Measurements from ENCODE around the gene CD209.
"Not testable (repeated sequence)": the region's sequence is repeated elsewhere in the genome, so short reads cannot be mapped to it uniquely, and the experiment has no call there.

Gene CD209

DNA sequence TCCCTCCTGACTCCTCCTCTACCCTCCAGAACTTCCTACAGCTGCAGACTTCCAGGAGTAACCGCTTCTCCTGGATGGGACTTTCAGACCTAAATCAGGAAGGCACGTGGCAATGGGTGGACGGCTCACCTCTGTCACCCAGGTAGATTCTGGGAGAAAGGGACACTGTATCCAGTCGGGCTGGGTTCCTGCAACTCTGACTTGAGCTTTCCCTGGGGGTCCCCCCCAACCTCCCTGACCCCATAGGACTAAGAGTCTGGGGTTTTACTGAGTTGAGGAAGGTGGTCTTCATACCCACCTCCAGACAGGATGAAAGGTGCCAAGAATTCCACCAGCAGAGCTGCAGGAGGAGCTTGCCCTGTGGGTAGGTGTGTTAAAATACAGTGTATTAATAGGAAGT lies 20.2 kb upstream of the CD209 start:
- no peak for DNase-seq (ENCODE audit: low spot score)

DNA sequence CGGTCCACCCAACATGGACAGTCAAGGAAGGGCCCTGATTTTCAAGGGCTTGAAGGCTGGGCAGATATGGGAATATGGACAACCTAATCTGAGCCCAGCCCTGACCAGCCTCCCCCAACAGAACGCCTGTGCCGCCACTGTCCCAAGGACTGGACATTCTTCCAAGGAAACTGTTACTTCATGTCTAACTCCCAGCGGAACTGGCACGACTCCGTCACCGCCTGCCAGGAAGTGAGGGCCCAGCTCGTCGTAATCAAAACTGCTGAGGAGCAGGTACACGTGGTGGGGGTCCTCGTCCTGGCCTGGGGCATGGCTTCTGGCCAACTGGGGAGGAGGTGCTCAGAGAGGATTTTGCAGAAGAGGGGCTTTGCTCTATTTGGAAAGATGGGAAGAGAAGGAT lies 19.2 kb upstream of the CD209 start:
- no peak for DNase-seq (ENCODE audit: low spot score)

DNA sequence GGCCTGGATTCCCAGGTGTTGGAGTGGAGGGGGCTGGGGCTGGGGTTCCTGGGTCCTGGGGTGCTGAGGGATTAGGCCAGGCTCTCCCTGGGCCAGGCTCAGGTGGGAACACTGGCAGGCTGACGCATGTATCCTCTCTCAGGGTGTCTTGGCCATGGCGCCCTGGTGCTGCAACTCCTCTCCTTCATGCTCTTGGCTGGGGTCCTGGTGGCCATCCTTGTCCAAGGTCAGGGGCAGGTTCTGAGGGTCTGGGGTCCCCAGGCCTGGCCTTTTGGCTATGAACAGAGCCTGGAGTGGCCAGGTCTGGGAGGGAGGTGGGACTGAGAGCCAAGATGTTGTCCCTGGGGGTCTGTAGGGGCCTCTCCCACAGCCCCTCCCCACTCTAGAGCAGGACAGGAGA lies 17.7 kb upstream of the CD209 start:
- DNase-seq (ENCODE audit: low spot score) = not testable (repeated sequence)

DNA sequence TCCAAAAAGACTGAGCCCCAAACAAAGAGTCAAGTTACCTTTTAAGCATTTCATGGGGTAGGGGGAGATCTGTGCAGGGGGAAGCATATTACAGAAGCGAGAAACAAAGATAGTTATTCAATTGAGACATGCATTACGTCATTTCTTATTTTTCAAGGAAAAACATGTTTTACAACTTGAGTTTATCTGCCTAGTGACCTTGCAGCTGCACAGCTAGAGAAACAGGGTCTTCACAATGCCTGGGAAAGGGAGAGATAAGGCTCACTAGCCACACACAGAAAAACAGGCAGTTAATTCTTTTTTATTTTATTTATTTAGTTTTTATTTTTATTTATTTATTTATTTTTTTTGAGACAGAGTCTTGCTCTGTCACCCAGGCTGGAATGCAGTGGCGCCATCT lies 16.8 kb upstream of the CD209 start:
- DNase-seq (ENCODE audit: low spot score) = not testable (repeated sequence)

DNA sequence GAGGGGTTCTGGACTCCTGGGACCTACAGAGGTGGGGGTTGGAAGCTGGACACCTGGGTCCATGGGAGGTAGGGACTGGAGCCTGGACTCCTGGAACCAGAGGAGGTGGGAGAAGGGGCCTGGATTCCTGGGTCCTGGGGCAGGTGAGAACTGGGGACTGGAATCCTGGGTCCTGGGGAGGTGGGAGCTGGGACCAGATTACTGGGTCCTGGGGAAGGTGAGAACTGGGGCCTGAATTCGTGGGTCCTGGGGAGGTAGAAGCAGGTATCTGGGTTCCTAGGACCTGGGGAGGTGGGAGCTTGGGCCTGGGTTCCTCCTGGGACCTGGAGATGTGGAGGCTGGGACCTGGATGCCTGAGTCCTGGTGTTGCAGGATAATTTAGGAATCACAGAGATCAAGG lies 16.4 kb upstream of the CD209 start:
- no peak for DNase-seq (ENCODE audit: low spot score)

DNA sequence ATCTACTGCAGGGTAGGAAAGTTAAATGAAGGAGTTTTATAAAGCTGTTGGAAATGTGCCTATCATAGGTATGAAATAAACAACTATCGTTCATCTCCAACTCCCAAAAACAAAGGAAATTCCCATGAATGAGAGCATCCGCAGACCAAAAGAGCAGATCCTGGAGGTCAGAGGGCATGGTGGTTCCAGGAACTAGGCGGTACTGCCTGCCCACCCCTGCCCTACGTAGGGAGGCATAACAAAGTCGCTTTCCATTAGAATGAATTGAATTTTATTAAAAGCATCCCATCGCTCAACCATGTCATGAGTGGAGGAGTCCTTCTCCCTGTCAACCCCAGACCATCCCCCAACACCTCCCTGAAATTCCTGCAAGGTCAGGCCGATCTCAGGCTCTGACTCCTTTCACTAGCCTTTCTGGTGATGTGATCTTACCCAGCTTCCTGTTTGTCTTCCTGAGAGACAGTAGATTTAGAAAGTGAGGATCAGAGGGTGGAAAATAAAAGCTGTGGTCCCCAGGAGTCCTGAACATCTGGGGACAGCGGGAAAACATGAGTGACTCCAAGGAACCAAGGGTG lies 15.5 kb upstream of the CD209 start, which contains the start of gene CLEC4M:
Gene CLEC4M (plus strand): TSS at position 525 of the 575 bp plus-strand sequence. CDS start 24 bp downstream, at position 549.
- DNase-seq (ENCODE audit: low spot score) = no peak

DNA sequence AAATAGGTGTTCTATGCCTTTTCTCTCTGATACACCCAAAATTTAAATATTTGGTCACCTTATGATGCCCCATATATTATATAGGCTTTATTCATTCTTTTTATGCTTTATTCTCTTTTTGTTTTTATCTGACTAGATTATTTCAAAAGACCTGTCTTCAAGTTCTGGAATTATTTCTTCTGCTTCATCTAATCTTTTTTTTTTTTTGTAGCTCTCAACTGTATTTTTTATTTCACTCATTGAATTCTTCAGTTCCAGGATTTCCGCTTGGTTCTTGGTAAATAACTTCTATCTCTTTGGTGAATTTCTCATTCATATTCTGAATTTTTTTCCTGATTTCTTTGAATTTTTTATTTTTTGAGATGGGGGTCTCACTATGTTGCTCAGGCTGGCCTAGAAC lies 11.8 kb upstream of the CD209 start:
- DNase-seq (ENCODE audit: low spot score) = no peak

DNA sequence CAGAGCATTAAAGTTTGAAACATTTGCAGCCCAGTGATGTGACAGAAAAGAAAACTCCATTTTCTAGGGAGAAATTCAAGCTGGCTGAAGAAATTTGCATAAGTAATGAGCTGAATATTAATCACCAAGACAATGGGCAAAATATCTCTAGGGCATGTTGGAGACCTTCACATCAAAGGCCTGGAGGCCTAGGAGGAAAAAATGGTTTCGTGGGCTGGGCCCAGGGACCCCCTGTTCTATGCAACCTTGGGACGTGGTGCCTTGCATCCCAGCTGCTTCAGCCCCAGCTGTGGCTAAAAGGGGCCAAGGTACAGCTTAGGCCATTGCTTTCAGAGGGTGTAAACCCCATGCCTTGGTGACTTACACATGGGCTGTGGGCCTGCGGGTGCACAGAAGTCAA lies 10.0 kb upstream of the CD209 start:
- DNase-seq (ENCODE audit: low spot score) = no peak

DNA sequence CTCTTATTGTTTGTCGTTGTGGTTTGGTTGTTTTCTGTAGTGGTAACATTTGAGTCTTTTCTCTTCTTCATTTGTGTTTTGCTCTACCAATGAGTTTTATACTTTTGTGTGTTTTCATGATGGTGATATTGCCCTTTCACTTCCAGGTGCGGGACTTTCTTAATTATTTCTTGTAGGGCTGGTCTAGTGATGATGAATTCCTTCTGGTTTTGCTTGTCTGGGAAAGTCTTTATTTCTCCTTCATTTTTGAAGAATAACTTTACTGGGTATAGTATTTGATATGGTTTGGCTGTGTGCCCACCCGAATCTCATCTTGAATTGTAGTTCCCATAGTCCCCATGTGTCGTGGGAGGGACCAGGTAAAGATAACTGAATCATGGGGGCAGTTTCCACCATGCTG lies 8.9 kb upstream of the CD209 start:
- no peak for DNase-seq (ENCODE audit: low spot score)

DNA sequence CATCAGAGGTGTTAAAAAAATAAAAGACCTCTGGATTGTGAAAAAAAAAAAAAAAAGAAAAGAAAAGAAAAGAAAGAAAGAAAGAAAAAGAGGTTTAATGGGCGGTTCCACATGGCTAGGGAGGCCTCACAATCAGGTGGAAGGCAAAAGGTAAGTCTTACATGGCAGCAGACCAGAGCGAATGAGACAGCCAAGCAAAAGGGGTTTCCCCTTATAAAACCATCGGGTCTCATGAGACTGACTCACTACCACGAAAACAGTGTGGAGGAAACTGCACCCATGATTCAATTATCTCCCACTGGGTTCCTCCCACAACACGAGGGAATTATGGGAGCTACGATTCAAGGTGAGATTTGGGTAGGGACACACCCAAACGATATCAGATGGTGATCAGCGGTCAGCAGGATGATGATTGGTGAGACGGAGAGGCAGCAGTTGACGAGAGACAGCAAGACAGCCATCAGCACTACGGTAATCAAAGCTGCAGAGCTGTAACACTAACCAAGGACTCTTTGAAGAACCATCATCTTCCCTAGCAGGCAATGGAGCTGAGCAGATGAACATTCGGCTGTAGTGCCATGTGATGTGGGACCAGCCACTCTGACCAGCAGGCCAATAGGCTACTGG lies 3.9 kb upstream of the CD209 start:
- DNase-seq (ENCODE audit: low spot score) = no peak

DNA sequence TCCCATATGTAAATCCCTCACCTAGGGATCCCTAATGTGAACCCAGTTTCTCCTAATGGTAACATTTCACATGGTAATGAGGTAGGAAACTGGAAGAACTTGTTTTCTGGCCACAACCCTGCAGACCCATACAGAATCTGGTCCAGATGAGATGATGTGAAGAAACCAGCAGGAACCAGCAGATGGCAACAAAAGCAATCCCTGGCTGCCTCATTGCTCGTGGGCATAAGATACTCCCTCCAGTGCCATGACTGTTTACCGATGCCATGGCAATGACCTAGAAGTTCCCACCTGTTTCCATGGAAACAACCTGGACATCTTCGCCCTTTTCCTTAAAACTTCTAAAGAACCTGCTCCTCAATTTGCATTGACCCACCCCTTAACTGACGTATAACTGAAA lies 1.4 kb upstream of the CD209 start:
- DNase-seq (ENCODE audit: low spot score) = no peak

DNA sequence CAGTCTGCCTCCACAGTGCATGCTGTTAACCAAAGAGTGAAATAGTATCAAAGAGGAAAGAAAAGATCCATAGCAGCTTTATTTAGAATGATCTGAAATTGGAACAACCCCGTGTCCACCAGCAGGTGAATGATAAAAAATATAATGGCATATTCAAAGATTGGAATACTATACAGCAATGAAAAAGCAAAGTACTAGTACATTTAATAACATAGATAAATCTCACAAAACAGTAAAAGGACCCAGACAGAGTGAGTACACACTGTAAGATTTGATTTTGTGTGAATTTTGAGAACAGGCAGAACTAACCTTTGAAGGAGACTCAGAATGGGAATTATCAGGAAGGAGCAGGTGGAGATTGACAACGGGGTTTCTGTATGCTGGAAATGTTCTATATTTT lies 837 bp upstream of the CD209 start:
- DNase-seq (ENCODE audit: low spot score) = no peak

DNA sequence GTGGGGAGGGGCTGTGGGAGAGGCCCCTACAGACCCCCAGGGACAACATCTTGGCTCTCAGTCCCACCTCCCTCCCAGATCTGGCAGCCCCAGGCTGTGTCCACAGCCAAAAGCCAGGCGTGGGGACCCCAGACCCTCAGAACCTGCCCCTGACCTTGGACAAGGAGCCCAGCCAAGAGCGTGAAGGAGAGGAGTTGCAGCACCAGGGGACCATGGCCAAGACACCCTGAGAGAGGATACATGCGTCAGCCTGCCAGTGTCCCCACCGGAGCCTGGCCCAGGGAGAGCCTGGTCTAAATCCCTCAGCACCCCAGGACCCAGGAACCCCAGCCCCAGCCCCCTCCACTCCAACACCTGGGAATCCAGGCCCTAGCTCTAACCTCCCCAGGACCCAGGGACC lies 1.0 kb downstream of the CD209 start:
- not testable (repeated sequence) for DNase-seq (ENCODE audit: low spot score)

DNA sequence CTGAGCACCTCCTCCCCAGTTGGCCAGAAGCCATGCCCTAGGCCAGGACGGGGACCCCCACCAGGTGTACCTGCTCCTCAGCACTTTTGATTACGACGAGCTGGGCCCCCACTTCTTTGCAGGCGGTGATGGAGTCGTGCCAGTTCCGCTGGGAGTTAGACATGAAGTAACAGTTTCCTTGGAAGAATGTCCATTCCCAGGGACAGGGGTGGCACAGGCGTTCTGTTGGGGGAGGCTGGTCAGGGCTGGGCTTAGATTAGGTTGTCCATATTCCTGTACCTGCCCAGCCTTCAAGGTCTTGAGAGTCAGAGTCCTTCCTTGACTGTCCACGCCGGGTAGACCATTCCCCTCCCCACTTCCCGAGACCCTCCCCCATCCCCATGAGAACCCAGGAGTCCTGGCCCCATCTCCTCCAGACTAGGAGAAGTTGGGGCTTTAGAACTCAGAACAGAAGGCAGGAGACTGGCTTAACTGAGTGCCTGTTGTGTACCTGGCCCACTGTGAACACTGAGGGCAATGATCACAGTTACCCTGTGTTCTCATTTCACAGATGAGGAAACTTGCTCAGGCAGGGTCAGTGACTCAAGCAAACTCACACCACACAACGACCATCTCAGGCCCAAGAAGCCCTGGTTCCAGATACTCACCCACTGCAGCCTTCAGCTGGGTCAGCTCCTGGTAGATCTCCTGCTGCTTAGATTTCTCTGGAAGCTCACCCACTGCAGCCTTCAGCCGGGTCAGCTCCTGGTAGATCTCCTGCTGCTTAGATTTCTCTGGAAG lies 2.3 kb downstream of the CD209 start:
- DNase-seq (ENCODE audit: low spot score) = no peak

DNA sequence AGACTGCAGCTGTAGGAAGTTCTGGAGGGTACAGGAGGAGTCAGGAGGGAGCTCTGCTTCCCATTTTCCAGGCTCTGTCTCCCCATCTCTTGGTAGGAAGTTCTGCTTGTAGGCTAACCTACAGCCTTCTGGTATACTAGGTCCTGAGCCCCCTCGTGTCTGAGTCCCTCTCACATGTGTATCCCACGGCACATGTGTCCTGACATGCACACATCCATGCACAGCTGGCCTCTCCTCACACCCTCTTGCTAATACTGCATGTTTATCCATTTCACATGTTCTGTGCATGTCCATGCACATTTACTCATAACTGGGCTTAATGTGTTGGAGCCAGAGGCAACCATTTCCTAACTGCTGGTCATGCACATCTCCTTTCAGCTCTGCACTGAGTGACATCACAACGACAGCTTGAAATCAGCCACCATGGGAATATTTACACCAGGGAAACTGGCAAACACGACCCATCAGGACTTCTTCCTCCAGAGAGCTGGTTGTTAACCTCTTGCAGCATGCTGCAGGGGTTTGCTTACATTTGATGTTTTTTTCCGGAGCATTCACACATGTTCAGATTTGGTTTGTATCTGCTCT lies 3.0 kb downstream of the CD209 start:
- no peak for DNase-seq (ENCODE audit: low spot score)

DNA sequence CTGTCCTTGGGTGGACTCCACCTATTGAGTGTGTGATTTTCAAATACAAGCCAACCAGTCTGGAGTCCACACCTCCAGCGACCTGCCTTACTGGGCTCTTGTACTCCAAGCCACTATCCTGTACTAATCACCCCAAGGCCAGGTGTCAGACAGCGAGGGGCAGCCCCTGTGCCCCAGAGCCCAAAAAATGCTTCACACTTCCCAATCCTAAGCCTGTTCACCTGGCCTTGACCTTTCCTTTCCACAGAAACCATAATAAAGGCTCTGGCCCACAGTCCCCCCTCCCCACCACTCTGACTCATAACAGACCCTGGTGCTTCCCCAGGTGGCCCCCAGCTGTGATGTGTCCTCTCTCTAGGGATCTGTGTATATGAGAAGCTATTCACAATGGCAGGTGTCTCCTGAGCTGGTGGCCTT lies 3.9 kb downstream of the CD209 start:
- no peak for DNase-seq (ENCODE audit: low spot score)

DNA sequence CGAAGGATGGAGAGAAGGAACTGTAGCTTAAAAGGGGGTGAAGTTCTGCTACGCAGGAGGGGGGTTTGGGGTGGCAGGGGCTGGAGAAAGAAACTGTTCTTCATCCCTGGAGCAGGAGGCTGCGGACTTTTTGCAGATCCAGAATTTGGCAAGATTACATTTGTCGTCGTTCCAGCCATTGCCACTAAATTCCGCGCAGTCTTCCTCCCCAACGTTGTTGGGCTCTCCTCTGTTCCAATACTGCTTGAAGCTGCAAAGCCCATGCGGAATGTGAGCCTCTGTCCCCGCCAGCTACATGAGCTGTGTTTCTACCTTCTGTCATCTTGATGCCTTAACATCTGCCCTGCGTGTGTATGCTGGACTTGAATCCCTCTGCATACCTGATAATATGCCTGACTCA lies 4.3 kb downstream of the CD209 start:
- DNase-seq (ENCODE audit: low spot score) = no peak

DNA sequence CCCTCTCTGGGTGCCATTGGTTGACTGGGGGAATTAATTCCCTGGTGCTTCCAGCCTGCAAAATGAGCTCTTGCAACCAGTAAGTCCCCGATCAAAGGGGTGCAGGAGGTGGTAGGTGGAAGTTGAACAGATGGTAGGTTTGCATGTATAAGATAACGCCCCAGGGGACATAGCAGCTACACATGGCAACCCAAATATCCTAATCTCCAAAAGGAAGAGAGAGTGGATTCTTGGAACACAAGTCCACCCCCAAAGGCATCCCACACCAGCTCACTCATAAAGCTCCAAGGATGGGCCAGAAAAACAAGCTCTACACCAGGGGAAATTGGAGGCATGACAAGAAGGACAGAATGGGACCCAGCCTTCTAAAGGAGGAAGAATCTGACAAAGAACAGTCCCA lies 4.8 kb downstream of the CD209 start:
- no peak for DNase-seq (ENCODE audit: low spot score)

DNA sequence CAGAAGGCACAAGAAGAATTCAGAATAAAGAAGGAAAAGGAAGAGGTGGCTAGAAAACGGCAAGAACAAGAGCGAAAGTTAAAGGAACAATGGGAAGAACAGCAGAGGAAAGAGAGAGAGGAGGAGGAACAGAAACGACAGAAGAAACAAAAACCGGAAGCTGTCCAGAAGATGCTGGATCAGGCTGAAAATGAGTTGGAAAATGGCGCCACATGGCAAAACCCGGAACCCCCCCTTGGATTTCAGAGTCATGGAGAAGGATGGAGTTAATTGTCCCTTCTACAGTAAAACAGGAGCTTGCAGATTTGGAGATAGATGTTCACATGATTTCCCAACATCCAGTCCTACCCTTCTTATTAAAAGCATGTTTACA lies 6.7 kb downstream of the CD209 start:
- no peak for DNase-seq (ENCODE audit: low spot score)

DNA sequence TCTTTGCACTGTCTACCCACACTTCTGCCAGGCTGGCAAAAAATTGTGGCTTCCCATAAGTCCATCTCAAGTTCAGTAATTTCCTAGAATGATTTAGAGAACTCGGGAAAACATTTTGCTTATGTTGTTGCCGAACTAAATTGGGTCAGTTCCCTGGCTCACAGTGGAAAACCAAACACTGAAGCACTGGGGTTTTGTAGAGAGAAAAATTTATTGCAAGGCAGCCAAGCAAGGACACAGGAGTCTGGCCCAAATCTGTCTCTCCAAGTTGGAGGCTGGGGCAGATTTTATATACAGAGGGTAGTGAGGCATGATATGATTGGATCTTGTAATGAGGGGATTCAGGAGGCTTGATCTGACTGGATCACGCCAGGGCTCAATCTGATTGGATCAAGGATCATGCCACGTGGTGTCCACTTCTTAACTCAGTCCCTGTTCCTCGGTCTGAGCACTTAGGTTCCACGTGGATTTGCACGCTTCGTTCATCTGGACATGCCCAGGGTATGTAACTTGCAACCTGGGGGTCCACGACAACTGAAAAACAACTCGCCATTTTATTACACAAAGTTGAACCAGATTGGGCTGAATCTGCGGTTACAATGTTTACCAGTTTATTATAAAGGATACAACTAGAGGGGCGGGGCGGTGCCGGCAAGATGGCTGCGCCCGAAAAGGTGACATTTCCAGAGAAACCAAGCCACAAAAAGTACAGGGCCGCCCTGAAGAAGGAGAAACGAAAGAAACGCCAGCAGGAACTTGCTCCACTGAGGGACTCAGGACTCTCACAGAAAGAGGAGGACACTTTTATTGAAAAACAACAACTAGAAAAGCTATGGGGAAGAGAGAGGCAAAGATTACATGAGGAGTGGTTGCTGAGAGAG lies 7.3 kb downstream of the CD209 start:
- DNase-seq (ENCODE audit: low spot score) = no peak

DNA sequence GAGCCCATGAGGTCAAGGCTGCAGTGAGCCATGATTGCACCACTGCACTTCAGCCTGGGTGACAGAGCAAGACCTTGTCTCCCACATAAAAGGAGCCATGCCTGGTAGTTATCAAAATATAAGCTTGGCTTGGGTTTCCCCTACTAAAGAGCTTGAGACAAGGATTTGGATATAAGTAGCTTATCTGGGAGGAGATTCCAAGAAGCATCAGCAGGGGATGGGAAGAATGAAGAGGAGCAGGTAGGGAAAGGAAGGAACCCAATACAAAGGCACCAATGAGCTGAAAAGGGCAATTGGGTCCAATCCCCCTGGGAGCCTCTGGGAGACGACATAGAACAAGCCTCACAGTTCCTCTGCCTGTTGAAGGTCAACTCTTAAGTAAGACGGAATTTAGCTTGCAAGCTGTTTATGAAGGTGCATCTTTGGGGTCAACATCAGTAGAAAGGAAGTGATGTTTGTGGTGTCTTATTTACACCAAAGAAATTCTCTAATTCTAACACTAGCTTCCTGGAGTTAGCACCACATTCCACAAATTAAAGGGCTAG lies 8.1 kb downstream of the CD209 start:
- DNase-seq (ENCODE audit: low spot score) = no peak

DNA sequence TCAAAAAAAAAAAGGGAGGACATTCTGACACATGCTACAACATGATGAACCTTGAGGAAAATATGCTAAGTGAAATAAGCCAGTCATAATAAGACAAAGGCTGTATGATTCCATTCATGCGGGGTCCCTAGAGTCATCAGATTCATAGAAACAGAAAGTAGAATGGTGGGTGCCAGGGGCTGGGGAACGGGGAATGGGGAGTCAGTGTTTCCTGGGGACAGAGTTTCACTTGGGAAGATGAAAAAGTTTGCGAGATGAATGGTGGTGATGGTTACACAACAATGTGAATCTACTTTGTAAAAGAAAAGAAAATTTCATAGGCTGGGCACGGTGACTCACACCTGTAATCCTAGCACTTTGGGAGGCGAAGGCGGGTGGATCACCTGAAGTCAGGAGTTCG lies 9.3 kb downstream of the CD209 start:
- DNase-seq (ENCODE audit: low spot score) = no peak

Measured in ecto neural progenitor cell (in vitro differentiated cells).